ENCODE results near the gene CCDC187. TPM values are rescaled to one million over a fixed set of nuclear protein-coding genes. Genes with fewer than 3 reads are reported as not detected.
"Not testable (repeated sequence)": the region's sequence is repeated elsewhere in the genome, so short reads cannot be mapped to it uniquely, and the experiment has no call there.

The CCDC187 gene
- 0.10 TPM for total RNA-seq

- DNase-seq = no peak
Measured at GRCh38 chr9:136303825-136304416, at the start of gene CCDC187. Gene CCDC187, minus strand, starts transcription at chr9:136304094. Its CDS starts 264 bp downstream, at chr9:136303830.

- DNase-seq = no peak
Measured at GRCh38 chr9:136353088-136353487, 49.2 kb upstream of the CCDC187 start.

GRCh38 chr9:136352682-136353081 is 48.8 kb upstream of the CCDC187 start:
- no peak for DNase-seq

GRCh38 chr9:136351868-136352267 is 48.0 kb upstream of the CCDC187 start:
- not testable (repeated sequence) for DNase-seq

- DNase-seq = no peak
Measured at GRCh38 chr9:136351252-136351800, 47.4 kb upstream of the CCDC187 start.

GRCh38 chr9:136349546-136349945 is 45.7 kb upstream of the CCDC187 start:
- no peak for DNase-seq

GRCh38 chr9:136348691-136349090 is 44.8 kb upstream of the CCDC187 start:
- DNase-seq = no peak

GRCh38 chr9:136347472-136348256 is 43.8 kb upstream of the CCDC187 start:
- DNase-seq = no peak

GRCh38 chr9:136346927-136347465 is 43.1 kb upstream of the CCDC187 start:
- DNase-seq = no peak

GRCh38 chr9:136346157-136346481 is 42.2 kb upstream of the CCDC187 start:
- DNase-seq = no peak

- no peak for DNase-seq
Measured at GRCh38 chr9:136345281-136346156, 41.6 kb upstream of the CCDC187 start.

- DNase-seq = no peak
Measured at GRCh38 chr9:136344544-136345280, 40.8 kb upstream of the CCDC187 start.

GRCh38 chr9:136343884-136344269 is 40.0 kb upstream of the CCDC187 start:
- DNase-seq = no peak

GRCh38 chr9:136343121-136343883 is 39.4 kb upstream of the CCDC187 start:
- DNase-seq = no peak

- DNase-seq = no peak
Measured at GRCh38 chr9:136342181-136343120, 38.6 kb upstream of the CCDC187 start.

- no peak for DNase-seq
Measured at GRCh38 chr9:136341769-136342168, 37.9 kb upstream of the CCDC187 start.

GRCh38 chr9:136341042-136341655 is 37.3 kb upstream of the CCDC187 start:
- no peak for DNase-seq

GRCh38 chr9:136340356-136341041 is 36.6 kb upstream of the CCDC187 start:
- DNase-seq = no peak

GRCh38 chr9:136339958-136340310 is 36.0 kb upstream of the CCDC187 start:
- no peak for DNase-seq

Data from skin of body (tissue), 2 donors.